ENCODE results near the gene SMAD3.
A peak's percentile ranks its signal among the peaks of the same experiment; 100 is the strongest.
"Not testable (repeated sequence)": the region's sequence is repeated elsewhere in the genome, so short reads cannot be mapped to it uniquely, and the experiment has no call there.

Gene SMAD3

GRCh38 chr15:67123291-67123690 lies 57.9 kb downstream of the SMAD3 start:
- DNase-seq = not testable (repeated sequence)

GRCh38 chr15:67124111-67124510 lies 58.7 kb downstream of the SMAD3 start:
- no peak for DNase-seq

GRCh38 chr15:67124911-67125588 lies 59.6 kb downstream of the SMAD3 start:
- DNase-seq = peak in 1 of 58 donors; percentile 37

- DNase-seq = peak in 13 of 58 donors; percentile 16 to 70 (median 34)
These were observed 60.4 kb downstream of the SMAD3 start for GRCh38 chr15:67125589-67126502.

- no peak for DNase-seq
These were observed 61.3 kb downstream of the SMAD3 start for GRCh38 chr15:67126551-67127330.

- no peak for DNase-seq
These were observed 61.9 kb downstream of the SMAD3 start for GRCh38 chr15:67127331-67127664.

- DNase-seq = no peak
These were observed 62.6 kb downstream of the SMAD3 start for GRCh38 chr15:67127965-67128364.

GRCh38 chr15:67130166-67130565 lies 64.8 kb downstream of the SMAD3 start:
- no peak for DNase-seq

GRCh38 chr15:67130673-67131601 lies 65.5 kb downstream of the SMAD3 start:
- no peak for DNase-seq

- DNase-seq = no peak
These were observed 66.9 kb downstream of the SMAD3 start for GRCh38 chr15:67132276-67132675.

- no peak for DNase-seq
These were observed 67.6 kb downstream of the SMAD3 start for GRCh38 chr15:67133026-67133425.

- no peak for DNase-seq
These were observed 68.3 kb downstream of the SMAD3 start for GRCh38 chr15:67133738-67134066.

- no peak for DNase-seq
These were observed 68.9 kb downstream of the SMAD3 start for GRCh38 chr15:67134067-67134838.

- no peak for DNase-seq
These were observed 69.6 kb downstream of the SMAD3 start for GRCh38 chr15:67134871-67135492.

- DNase-seq = no peak
These were observed 70.1 kb downstream of the SMAD3 start for GRCh38 chr15:67135494-67135893.

- DNase-seq = no peak
These were observed 71.4 kb downstream of the SMAD3 start for GRCh38 chr15:67136802-67137201.

- DNase-seq = no peak
These were observed 71.9 kb downstream of the SMAD3 start for GRCh38 chr15:67137319-67137718.

GRCh38 chr15:67137951-67138848 lies 72.8 kb downstream of the SMAD3 start:
- DNase-seq = peak in 2 of 58 donors; percentile 13 to 15

Data from anterior cingulate cortex (tissue), 58 donors.